HG02870 (cell line): Measurements from ENCODE around the gene FAM83C.

Source experiments
- ATAC-seq: cut with Tn5 transposase; IDR thresholded peaks from one replicate; pipeline ENCODE4 v1.9.1; 2021; ENCODE audit warnings: mild to moderate bottlenecking, moderate library complexity; ENCODE audit not compliant: unreplicated experiment

FAM83C gene

GRCh38 chr20:35300469-35301262, 8.4 kb upstream of the FAM83C start:
- ATAC-seq, result no peak

GRCh38 chr20:35299780-35300179, 7.6 kb upstream of the FAM83C start:
- ATAC-seq, result no peak

GRCh38 chr20:35298264-35298663, 6.0 kb upstream of the FAM83C start:
- ATAC-seq, result no peak

- ATAC-seq, result no peak
Observed at GRCh38 chr20:35297740-35298139, 5.5 kb upstream of the FAM83C start.

GRCh38 chr20:35297155-35297554, 4.9 kb upstream of the FAM83C start:
- ATAC-seq, result no peak

GRCh38 chr20:35296101-35296554, 3.9 kb upstream of the FAM83C start:
- ATAC-seq, result no peak

- no peak for ATAC-seq
Observed at GRCh38 chr20:35295674-35296073, 3.4 kb upstream of the FAM83C start.

- ATAC-seq, result no peak
Observed at GRCh38 chr20:35295058-35295457, 2.8 kb upstream of the FAM83C start.

- no peak for ATAC-seq
Observed at GRCh38 chr20:35294293-35294685, 2.1 kb upstream of the FAM83C start.

- ATAC-seq, result no peak
Observed at GRCh38 chr20:35293303-35294292, 1.4 kb upstream of the FAM83C start.

- ATAC-seq, result no peak
Observed at GRCh38 chr20:35292504-35293285, 470 bp upstream of the FAM83C start.

GRCh38 chr20:35290887-35291417, 1.3 kb downstream of the FAM83C start:
- ATAC-seq, result no peak

- ATAC-seq, result no peak
Observed at GRCh38 chr20:35290186-35290886, 1.9 kb downstream of the FAM83C start.

GRCh38 chr20:35288325-35289060, 3.7 kb downstream of the FAM83C start:
- no peak for ATAC-seq

- ATAC-seq, result no peak
Observed at GRCh38 chr20:35287509-35288324, 4.5 kb downstream of the FAM83C start.

GRCh38 chr20:35286899-35287508, 5.2 kb downstream of the FAM83C start:
- ATAC-seq, result no peak

- ATAC-seq, result no peak
Observed at GRCh38 chr20:35286077-35286898, 5.9 kb downstream of the FAM83C start.

- ATAC-seq, result no peak
Observed at GRCh38 chr20:35285806-35286076, 6.5 kb downstream of the FAM83C start.
